Measurements from ENCODE around the gene C4orf17.

C4orf17 gene

GRCh38 chr4:99536848-99537247 is 26.0 kb downstream of the C4orf17 start:
- DNase-seq (ENCODE audit: low read depth), result no peak

GRCh38 chr4:99537674-99538073 is 26.9 kb downstream of the C4orf17 start:
- no peak for DNase-seq (ENCODE audit: low read depth)

- DNase-seq (ENCODE audit: low read depth), result no peak
Measured at GRCh38 chr4:99540277-99540939, 29.6 kb downstream of the C4orf17 start.

- DNase-seq (ENCODE audit: low read depth), result no peak
Measured at GRCh38 chr4:99552872-99553271, 42.1 kb downstream of the C4orf17 start.

- peak; percentile 94 for DNase-seq (ENCODE audit: low read depth)
Measured at GRCh38 chr4:99563310-99564186, 52.7 kb downstream of the C4orf17 start, which contains the start of gene TRMT10A. TRMT10A (minus strand) TSS chr4:99564039; CDS start chr4:99559338, 4,701 bp downstream.

GRCh38 chr4:99564921-99565320 is 54.1 kb downstream of the C4orf17 start:
- DNase-seq (ENCODE audit: low read depth), result no peak

GRCh38 chr4:99571883-99572282 is 61.1 kb downstream of the C4orf17 start:
- DNase-seq (ENCODE audit: low read depth), result no peak

GRCh38 chr4:99572527-99573240 is 61.9 kb downstream of the C4orf17 start:
- DNase-seq (ENCODE audit: low read depth), result no peak

- no peak for DNase-seq (ENCODE audit: low read depth)
Measured at GRCh38 chr4:99573735-99574368, 63.0 kb downstream of the C4orf17 start.

GRCh38 chr4:99574530-99575324 is 63.9 kb downstream of the C4orf17 start, which contains the start of gene MTTP:
MTTP (plus strand) TSS chr4:99574824; CDS start chr4:99574910, 86 bp downstream.
- no peak for DNase-seq (ENCODE audit: low read depth)

GRCh38 chr4:99578714-99579113 is 67.9 kb downstream of the C4orf17 start:
- no peak for DNase-seq (ENCODE audit: low read depth)

GRCh38 chr4:99585516-99585915 is 74.7 kb downstream of the C4orf17 start:
- DNase-seq (ENCODE audit: low read depth), result no peak

- no peak for DNase-seq (ENCODE audit: low read depth)
Measured at GRCh38 chr4:99586322-99586721, 75.5 kb downstream of the C4orf17 start.

GRCh38 chr4:99586797-99587196 is 76.0 kb downstream of the C4orf17 start:
- no peak for DNase-seq (ENCODE audit: low read depth)

GRCh38 chr4:99587309-99587708 is 76.5 kb downstream of the C4orf17 start:
- DNase-seq (ENCODE audit: low read depth), result no peak

- no peak for DNase-seq (ENCODE audit: low read depth)
Measured at GRCh38 chr4:99587803-99588202, 77.0 kb downstream of the C4orf17 start.

- no peak for DNase-seq (ENCODE audit: low read depth)
Measured at GRCh38 chr4:99591757-99592156, 80.9 kb downstream of the C4orf17 start.

All from T-helper 22 cell (primary cell).